Fibroblast of lung (primary cell): Measurements from ENCODE around the gene MEF2A. TPM values are rescaled to one million over a fixed set of nuclear protein-coding genes. Genes with fewer than 3 reads are reported as not detected.

Source experiments
- DNase-seq, 2 donors: peaks; one replicate each; pipeline versions ENCODE4 v3.0.0 to v3.0.0-alpha.2; 2010; ENCODE audit warnings: low read depth in 2 of 2
- H2AFZ ChIP-seq: 2 replicates; pipeline ENCODE4 v1.5.1; 2012; ENCODE audit warnings: low read length, control low read depth, inconsistent platforms
- H3K27ac ChIP-seq: 2 replicates; pipeline ENCODE4 v1.5.1; 2011; ENCODE audit warnings: low read length, control low read depth; ENCODE audit not compliant: insufficient read depth
- H3K27me3 ChIP-seq: 2 replicates; pipeline ENCODE4 v1.5.1; 2011; ENCODE audit warnings: mild to moderate bottlenecking, low read length; ENCODE audit not compliant: control insufficient read depth, insufficient read depth
- H3K36me3 ChIP-seq: 2 replicates; pipeline ENCODE4 v1.5.1; 2011; ENCODE audit warnings: low read length; ENCODE audit not compliant: control insufficient read depth, insufficient read depth
- H3K4me1 ChIP-seq: 2 replicates; pipeline ENCODE4 v1.5.1; 2011; ENCODE audit warnings: low read length; ENCODE audit not compliant: control insufficient read depth, insufficient read depth; ENCODE audit errors: extremely low read depth
- H3K4me2 ChIP-seq: 2 replicates; pipeline ENCODE4 v1.5.1; 2011; ENCODE audit warnings: low read length, control low read depth; ENCODE audit not compliant: insufficient read depth; ENCODE audit errors: extremely low read depth
- H3K4me3 ChIP-seq, 4 experiments: fragments of 200-600 bp in 1 of 4; sonication (generic) in 1 of 4; replicated peaks in 1 of 4; 2 replicates each; pipeline ENCODE4 v1.5.1; 2011 to 2016; ENCODE audit warnings: low read length in 4 of 4, low read depth in 3 of 4, mild to moderate bottlenecking in 3 of 4, control low read depth in 2 of 4, inconsistent platforms in 1 of 4, mixed read lengths in 1 of 4; ENCODE audit not compliant: insufficient read depth in 1 of 4; ENCODE audit errors: control extremely low read depth in 1 of 4
- H3K79me2 ChIP-seq: 2 replicates; pipeline ENCODE4 v1.5.1; 2012; ENCODE audit warnings: mild to moderate bottlenecking, low read length, inconsistent platforms; ENCODE audit not compliant: control insufficient read depth, insufficient read depth
- H3K9ac ChIP-seq: 2 replicates; pipeline ENCODE4 v1.5.1; 2011; ENCODE audit warnings: mild to moderate bottlenecking, low read length, control low read depth; ENCODE audit not compliant: insufficient read depth
- H3K9me3 ChIP-seq: 2 replicates; pipeline ENCODE4 v1.5.1; 2012; ENCODE audit warnings: low read depth, low read length; ENCODE audit not compliant: control insufficient read depth, insufficient read depth
- H4K20me1 ChIP-seq: 2 replicates; pipeline ENCODE4 v1.5.1; 2011; ENCODE audit warnings: low read length; ENCODE audit not compliant: control insufficient read depth, insufficient read depth; ENCODE audit errors: extremely low read depth
- CTCF ChIP-seq, 2 donors: IDR thresholded peaks in 1 of 2; conservative IDR thresholded peaks in 1 of 2; 1 replicate in 1 of 2; 2 replicates in 1 of 2; pipeline ENCODE4 v1.5.1; 2011 to 2012; ENCODE audit warnings: low read length in 2 of 2, control low read depth in 1 of 2, inconsistent platforms in 1 of 2, low read depth in 1 of 2, mild to moderate bottlenecking in 1 of 2
- EZH2 ChIP-seq: IDR thresholded peaks from 2 replicates; pipeline ENCODE4 v1.5.1; 2012; ENCODE audit warnings: low read length, control low read depth, mild to moderate bottlenecking; ENCODE audit errors: missing control alignments
- polyA plus RNA-seq, 2 donors: library from polyadenylated mRNA; depleted of rRNA in 1 of 2; stranded (reverse) in 1 of 2; unstranded in 1 of 2; fragments of >200 nt; gene quantifications; 2 replicates each; pipeline ENCODE4 v1.2.1, GENCODE V29; 2011 to 2012; ENCODE audit warnings: missing spikeins in 1 of 2
- total RNA-seq: library from RNA; depleted of rRNA; stranded (reverse); fragments of >200 nt; gene quantifications from 2 replicates; pipeline ENCODE4 v1.2.1, GENCODE V29; 2014

Gene MEF2A
- total and polyA plus RNA-seq, 2 donors (not counting 1 experiment from before 2014, with no cell fraction given), result 24.6 to 40.4 TPM

- peaks cover 2% of the 10 kb centered on the region for H3K27me3 ChIP-seq
- H3K4me3 ChIP-seq, result no peak overlapping the region
- no peak for DNase-seq
- H3K79me2 ChIP-seq, result no peaks in the 10 kb centered on the region
- no peak overlapping the region for H3K9ac ChIP-seq
- no peak overlapping the region for H2AFZ ChIP-seq
- H3K27ac ChIP-seq, result no peak overlapping the region
- H3K4me1 ChIP-seq, result no peaks in the 10 kb centered on the region
- H3K9me3 ChIP-seq, result no peaks in the 10 kb centered on the region
- no peaks in the 10 kb centered on the region for H3K36me3 ChIP-seq
- H4K20me1 ChIP-seq, result no peaks in the 10 kb centered on the region
- TF ChIP-seq CTCF (conservative IDR thresholded peaks at IDR 0.05 in 1 of 2, IDR thresholded peaks at IDR 0.05 in 1 of 2; ENCODE audit: low read depth in 1 of 2, low read length in 2 of 2) (no peak), EZH2 (no peak)
- no peak overlapping the region for H3K4me2 ChIP-seq
Measured at GRCh38 chr15:99753066-99753465, 187.3 kb downstream of the MEF2A start.

GRCh38 chr15:99755692-99756409, 190.1 kb downstream of the MEF2A start:
- Histone ChIP-seq H3K4me1 (no peaks in the 10 kb centered on the region), H2AFZ (no peak overlapping the region), H4K20me1 (no peaks in the 10 kb centered on the region), H3K4me3 (no peak overlapping the region), H3K79me2 (no peaks in the 10 kb centered on the region), H3K9ac (no peak overlapping the region), H3K9me3 (no peaks in the 10 kb centered on the region), H3K27ac (no peak overlapping the region), H3K4me2 (no peak overlapping the region), H3K27me3 (peaks cover 2% of the 10 kb centered on the region), H3K36me3 (no peaks in the 10 kb centered on the region)
- TF ChIP-seq CTCF (conservative IDR thresholded peaks at IDR 0.05 in 1 of 2, IDR thresholded peaks at IDR 0.05 in 1 of 2; ENCODE audit: low read depth in 1 of 2, low read length in 2 of 2) (peak; percentile 83 to 86), EZH2 (no peak)
- DNase-seq, result peak; percentile 52 to 78

GRCh38 chr15:99762288-99762687, 196.5 kb downstream of the MEF2A start:
- DNase-seq, result peak in 1 of 2 donors; percentile 3
- H3K4me2 ChIP-seq, result no peak overlapping the region
- H3K36me3 ChIP-seq, result no peaks in the 10 kb centered on the region
- no peak overlapping the region for H3K9ac ChIP-seq
- no peak overlapping the region for H3K27ac ChIP-seq
- H4K20me1 ChIP-seq, result no peaks in the 10 kb centered on the region
- no peaks in the 10 kb centered on the region for H3K4me1 ChIP-seq
- H3K9me3 ChIP-seq, result no peaks in the 10 kb centered on the region
- H3K79me2 ChIP-seq, result no peaks in the 10 kb centered on the region
- H3K4me3 ChIP-seq, result no peak overlapping the region
- H2AFZ ChIP-seq, result no peak overlapping the region
- H3K27me3 ChIP-seq, result no peaks in the 10 kb centered on the region
- TF ChIP-seq CTCF (conservative IDR thresholded peaks at IDR 0.05 in 1 of 2, IDR thresholded peaks at IDR 0.05 in 1 of 2; ENCODE audit: low read depth in 1 of 2, low read length in 2 of 2) (no peak), EZH2 (no peak)
